ENCODE results near the gene UNC5B. TPM values are rescaled to one million over a fixed set of nuclear protein-coding genes. Genes with fewer than 3 reads are reported as not detected.

UNC5B gene
- total and polyA plus RNA-seq, 7 donors: 1.4 to 12.7 (median 1.8) TPM

DNA sequence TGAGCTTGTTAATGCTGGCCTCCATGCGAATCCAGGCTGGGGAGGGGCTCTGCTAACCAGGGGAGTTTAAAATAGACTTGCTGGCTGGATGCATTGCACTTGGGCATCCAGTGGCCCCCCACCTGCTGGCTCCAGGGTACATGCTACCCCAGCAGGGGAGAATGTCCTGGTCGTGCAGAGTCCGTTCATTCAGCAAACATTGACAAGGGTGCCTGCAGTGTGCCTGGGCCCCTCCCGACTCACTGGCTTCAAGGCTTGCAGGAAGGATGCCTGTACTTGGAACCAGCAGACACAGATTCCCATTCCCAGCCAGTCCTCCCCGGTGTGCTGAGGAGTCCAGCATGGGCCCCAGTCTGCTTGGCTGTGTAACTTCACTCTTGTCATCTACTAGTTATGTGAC, 108.2 kb downstream of the UNC5B start:
- DNase-seq: no peak
- Histone ChIP-seq H3K27ac (no peak overlapping the region), H3K36me3 (peaks cover 0 to 27% (median 2%) of the 10 kb centered on the region in 4 donors), H3K9me3 (no peaks in the 10 kb centered on the region), H3K4me1 (peaks cover 0 to 16% (median 12%) of the 10 kb centered on the region in 4 donors), H3K4me3 (no peak overlapping the region), H3K27me3 (no peaks in the 10 kb centered on the region)
- WGBS, 2 donors: 82 to 89% methylated on average over 5 of the region's 5 CpGs
- intact Hi-C loops (cut with DNase I): loop anchor here (2.0 kb wide), 1 partner anchor 56 kb away; no protein-coding TSS in a partner anchor
- TF ChIP-seq POLR2A (IDR thresholded peaks at IDR 0.05) (no peak), EP300 (IDR thresholded peaks at IDR 0.05) (no peak)
- TF ChIP-seq, protein P1, sequence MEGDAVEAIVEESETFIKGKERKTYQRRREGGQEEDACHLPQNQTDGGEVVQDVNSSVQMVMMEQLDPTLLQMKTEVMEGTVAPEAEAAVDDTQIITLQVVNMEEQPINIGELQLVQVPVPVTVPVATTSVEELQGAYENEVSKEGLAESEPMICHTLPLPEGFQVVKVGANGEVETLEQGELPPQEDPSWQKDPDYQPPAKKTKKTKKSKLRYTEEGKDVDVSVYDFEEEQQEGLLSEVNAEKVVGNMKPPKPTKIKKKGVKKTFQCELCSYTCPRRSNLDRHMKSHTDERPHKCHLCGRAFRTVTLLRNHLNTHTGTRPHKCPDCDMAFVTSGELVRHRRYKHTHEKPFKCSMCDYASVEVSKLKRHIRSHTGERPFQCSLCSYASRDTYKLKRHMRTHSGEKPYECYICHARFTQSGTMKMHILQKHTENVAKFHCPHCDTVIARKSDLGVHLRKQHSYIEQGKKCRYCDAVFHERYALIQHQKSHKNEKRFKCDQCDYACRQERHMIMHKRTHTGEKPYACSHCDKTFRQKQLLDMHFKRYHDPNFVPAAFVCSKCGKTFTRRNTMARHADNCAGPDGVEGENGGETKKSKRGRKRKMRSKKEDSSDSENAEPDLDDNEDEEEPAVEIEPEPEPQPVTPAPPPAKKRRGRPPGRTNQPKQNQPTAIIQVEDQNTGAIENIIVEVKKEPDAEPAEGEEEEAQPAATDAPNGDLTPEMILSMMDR (IDR thresholded peaks at IDR 0.05): no peak

DNA sequence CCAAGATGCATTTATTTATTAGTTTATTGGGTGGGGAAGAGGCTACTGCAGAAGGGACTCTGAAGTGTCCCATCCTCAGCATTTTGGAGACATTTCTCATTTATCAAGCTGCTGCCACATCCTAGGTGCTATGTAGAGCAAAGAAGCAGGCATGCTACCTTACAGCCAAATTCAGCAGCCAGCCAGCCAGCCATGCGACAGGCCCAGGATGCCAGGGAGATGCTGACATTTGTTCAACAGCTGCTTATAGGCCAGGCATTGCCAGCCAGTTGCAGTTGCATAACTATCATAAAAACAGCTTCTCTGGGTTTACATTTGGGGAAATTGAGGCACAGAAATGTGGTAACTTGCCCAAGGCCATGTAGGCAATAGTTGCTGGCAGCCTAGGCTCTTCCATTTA, 109.0 kb downstream of the UNC5B start:
- Histone ChIP-seq H3K9me3 (no peaks in the 10 kb centered on the region), H3K36me3 (peaks cover 0 to 35% (median 2%) of the 10 kb centered on the region in 4 donors), H3K27ac (no peak overlapping the region), H3K4me3 (no peak overlapping the region), H3K4me1 (peaks cover 0 to 16% (median 12%) of the 10 kb centered on the region in 4 donors), H3K27me3 (no peaks in the 10 kb centered on the region)
- 99% methylated on average over 1 of the region's 1 CpG for WGBS, 2 donors
- intact Hi-C loops (cut with DNase I): loop anchor here (2.0 kb wide), 1 partner anchor 55 kb away; no protein-coding TSS in a partner anchor
- no peak for DNase-seq
- TF ChIP-seq, protein P1 (IDR thresholded peaks at IDR 0.05): no peak
- no peak for TF ChIP-seq POLR2A (IDR thresholded peaks at IDR 0.05)
- TF ChIP-seq EP300 (IDR thresholded peaks at IDR 0.05): no peak
- TF ChIP-seq POLR2AphosphoS5 (IDR thresholded peaks at IDR 0.05): no peak

DNA sequence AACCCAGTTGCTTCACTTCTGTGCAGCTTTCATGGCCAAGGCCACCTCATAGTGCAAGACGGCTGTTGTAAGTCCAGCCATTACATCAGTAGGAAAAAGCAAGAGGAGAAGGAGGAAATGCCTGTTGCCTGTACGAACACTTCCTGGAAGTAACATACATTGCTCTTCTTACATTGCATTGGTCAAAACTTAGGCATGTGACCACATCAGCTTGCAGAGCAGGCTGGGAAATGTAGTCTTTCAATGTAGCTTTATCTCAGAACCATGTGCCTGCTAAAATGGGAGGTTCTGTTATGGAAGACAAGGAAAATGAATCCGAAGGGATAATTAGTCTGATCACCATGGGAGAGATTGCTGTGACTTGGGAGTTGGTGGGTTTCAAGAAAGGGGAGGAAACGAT, 111.0 kb downstream of the UNC5B start:
- 87 to 88% methylated on average over 4 of the region's 4 CpGs for WGBS, 2 donors
- intact Hi-C loops (cut with DNase I): no loop called here
- H3K36me3 ChIP-seq: peaks cover 0 to 51% (median 2%) of the 10 kb centered on the region in 4 donors

DNA sequence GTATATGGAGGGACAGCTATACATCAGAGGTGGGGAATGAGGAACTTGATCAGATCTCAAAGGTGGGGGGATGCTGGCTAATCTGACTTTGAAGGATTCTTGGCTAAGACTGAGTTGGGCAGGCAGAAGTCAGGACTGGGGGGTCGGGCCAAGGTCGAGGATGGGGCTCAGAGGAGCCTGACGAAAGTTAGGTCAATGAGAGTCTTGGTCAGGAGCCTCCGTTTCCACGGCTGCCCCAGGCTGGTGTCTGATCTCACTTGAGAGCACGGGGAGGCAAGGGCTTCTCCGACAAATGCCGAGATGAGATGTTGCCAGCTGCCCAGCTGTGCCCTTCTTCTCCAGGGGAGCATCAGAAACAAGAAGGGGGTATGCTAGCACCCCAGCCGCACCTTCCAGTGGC, 112.4 kb downstream of the UNC5B start:
- WGBS, 2 donors: 93 to 95% methylated on average over 9 of the region's 9 CpGs
- TF ChIP-seq, protein P1 (IDR thresholded peaks at IDR 0.05): no peak
- TF ChIP-seq POLR2A (IDR thresholded peaks at IDR 0.05) (no peak), POLR2AphosphoS5 (IDR thresholded peaks at IDR 0.05) (no peak)
- no peaks in the 10 kb centered on the region for H3K9me3 ChIP-seq
- no peak overlapping the region for H3K4me3 ChIP-seq
- H3K36me3 ChIP-seq: peaks cover 0 to 57% (median 2%) of the 10 kb centered on the region in 4 donors
- no peak for DNase-seq
- H3K27ac ChIP-seq: no peak overlapping the region
- intact Hi-C loops (cut with DNase I): no loop called here
- H3K27me3 ChIP-seq: no peaks in the 10 kb centered on the region
- H3K4me1 ChIP-seq: peaks cover 0 to 8% (median 5%) of the 10 kb centered on the region in 4 donors

More for the DNA sequence above, 111.0 kb downstream of the UNC5B start:
- no peak for TF ChIP-seq POLR2AphosphoS5 (IDR thresholded peaks at IDR 0.05)
- no peak for TF ChIP-seq EP300 (IDR thresholded peaks at IDR 0.05)
- TF ChIP-seq POLR2A (IDR thresholded peaks at IDR 0.05): no peak
- TF ChIP-seq, protein P1 (IDR thresholded peaks at IDR 0.05): no peak
- H3K27me3 ChIP-seq: no peaks in the 10 kb centered on the region
- H3K4me3 ChIP-seq: no peak overlapping the region
- no peak overlapping the region for H3K27ac ChIP-seq
- DNase-seq: no peak
- peaks cover 0 to 16% (median 12%) of the 10 kb centered on the region in 4 donors for H3K4me1 ChIP-seq
- H3K9me3 ChIP-seq: no peaks in the 10 kb centered on the region

DNA sequence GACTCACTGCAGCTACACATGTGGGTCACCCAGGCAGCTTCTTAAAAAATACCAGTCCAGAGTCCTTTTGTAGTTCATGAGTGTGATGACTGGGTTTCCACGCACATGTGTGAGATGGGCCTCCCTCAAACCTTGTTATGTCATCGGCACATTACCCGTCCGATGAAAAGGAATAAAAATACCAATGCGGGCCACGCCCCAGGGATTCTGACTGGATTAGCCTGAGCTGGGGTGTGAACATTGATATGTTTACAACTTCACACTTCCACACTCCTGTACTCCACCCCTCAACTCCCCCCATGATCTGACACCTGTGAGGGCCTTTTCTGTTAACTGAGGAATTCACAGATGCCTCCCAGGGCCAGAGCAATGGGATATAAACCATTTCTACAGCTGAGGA, 112.9 kb downstream of the UNC5B start:
- peaks cover 0 to 57% (median 2%) of the 10 kb centered on the region in 4 donors for H3K36me3 ChIP-seq
- no peak overlapping the region for H3K4me3 ChIP-seq
- no peak for DNase-seq
- peaks cover 0 to 2% (median under 1%) of the 10 kb centered on the region in 4 donors for H3K4me1 ChIP-seq
- TF ChIP-seq, protein P1 (IDR thresholded peaks at IDR 0.05): no peak
- TF ChIP-seq POLR2AphosphoS5 (IDR thresholded peaks at IDR 0.05) (no peak), EP300 (IDR thresholded peaks at IDR 0.05) (no peak), POLR2A (IDR thresholded peaks at IDR 0.05) (no peak)
- H3K9me3 ChIP-seq: no peaks in the 10 kb centered on the region
- intact Hi-C loops (cut with DNase I): no loop called here
- H3K27me3 ChIP-seq: no peaks in the 10 kb centered on the region
- no peak overlapping the region for H3K27ac ChIP-seq
- WGBS, 2 donors: 16 to 73% methylated on average over 6 of the region's 6 CpGs

Measured in sigmoid colon (tissue), 7 donors.